GM23248 (cell line): Measurements from ENCODE around the gene ZNF76. TPM values are rescaled to one million over a fixed set of nuclear protein-coding genes. Genes with fewer than 3 reads are reported as not detected.
A peak's percentile ranks its signal among the peaks of the same experiment; 100 is the strongest.

Source experiments
- DNase-seq: peaks from one replicate; pipeline ENCODE4 v3.0.0-alpha.2; 2015
- H2AFZ ChIP-seq: fragments of 200-600 bp; sonication (generic); 2 replicates; pipeline ENCODE4 v1.6.1; 2016; ENCODE audit warnings: antibody characterized with exemption
- H3F3A ChIP-seq: fragments of 200-600 bp; sonication (generic); 2 replicates; pipeline ENCODE4 v1.6.1; 2016; ENCODE audit warnings: mild to moderate bottlenecking, antibody characterized with exemption, mixed run types; ENCODE audit not compliant: insufficient read depth
- H3K27ac ChIP-seq: fragments of 200-600 bp; sonication (generic); 2 replicates; pipeline ENCODE4 v1.5.1; 2016; ENCODE audit warnings: mild to moderate bottlenecking
- H3K27me3 ChIP-seq: fragments of 200-600 bp; sonication (generic); replicated peaks from 2 replicates; pipeline ENCODE4 v1.6.1; 2016; ENCODE audit warnings: mild to moderate bottlenecking; ENCODE audit not compliant: insufficient read depth
- H3K36me3 ChIP-seq: fragments of 200-600 bp; sonication (generic); 2 replicates; pipeline ENCODE4 v1.6.1; 2016; ENCODE audit warnings: low read depth, mild to moderate bottlenecking
- H3K4me1 ChIP-seq: fragments of 200-600 bp; sonication (generic); 2 replicates; pipeline ENCODE4 v1.6.1; 2016; ENCODE audit warnings: mild to moderate bottlenecking; ENCODE audit not compliant: insufficient read depth
- H3K4me2 ChIP-seq: fragments of 200-600 bp; sonication (generic); one replicate; pipeline ENCODE4 v1.6.1; 2016; ENCODE audit warnings: mild to moderate bottlenecking; ENCODE audit not compliant: unreplicated experiment
- H3K4me3 ChIP-seq: fragments of 200-600 bp; sonication (generic); 2 replicates; pipeline ENCODE4 v1.5.1; 2016; ENCODE audit warnings: mild to moderate bottlenecking
- H3K79me2 ChIP-seq: fragments of 200-600 bp; sonication (generic); 2 replicates; pipeline ENCODE4 v1.6.1; 2016; ENCODE audit warnings: mild to moderate bottlenecking; ENCODE audit not compliant: insufficient read depth
- H3K9ac ChIP-seq: fragments of 200-600 bp; sonication (generic); 2 replicates; pipeline ENCODE4 v1.6.1; 2016; ENCODE audit warnings: mild to moderate bottlenecking
- H3K9me2 ChIP-seq: fragments of 200-600 bp; sonication (generic); 2 replicates; pipeline ENCODE4 v1.6.1; 2016; ENCODE audit warnings: mixed run types, mild to moderate bottlenecking, moderate library complexity; ENCODE audit not compliant: insufficient read depth
- H3K9me3 ChIP-seq: fragments of 200-600 bp; sonication (generic); one replicate; pipeline ENCODE4 v1.6.1; 2017; ENCODE audit warnings: low read depth
- H4K20me1 ChIP-seq: fragments of 200-600 bp; sonication (generic); 2 replicates; pipeline ENCODE4 v1.6.0; 2016; ENCODE audit not compliant: insufficient read depth
- EZH2 ChIP-seq: fragments of 200-600 bp; sonication (generic); IDR thresholded peaks from 2 replicates; pipeline ENCODE4 v1.6.1; 2018; ENCODE audit warnings: antibody characterized with exemption, mild to moderate bottlenecking; ENCODE audit not compliant: insufficient read depth, poor library complexity, severe bottlenecking
- EZH2phosphoT487 ChIP-seq: fragments of 200-600 bp; sonication (generic); IDR thresholded peaks from 2 replicates; pipeline ENCODE4 v1.6.1; 2018; ENCODE audit warnings: antibody characterized with exemption, moderate library complexity, mild to moderate bottlenecking, low read depth; ENCODE audit not compliant: insufficient read depth
- WGBS, 2 experiments: methylation state at CpG; one replicate each; pipeline ENCODE4 v1.1.6; 2015 to 2017; ENCODE audit warnings: low lambda C conversion rate in 2 of 2, low coverage in 1 of 2; ENCODE audit errors: missing lambda C conversion rate in 2 of 2; 5-methylcytosine and 5-hydroxymethylcytosine counted together
- in situ Hi-C: fragments of 300-500 bp; cut with MboI; formaldehyde crosslinking; loops from 2 replicates; pipeline ENCODE4 v1.15.0; 2020
- polyA plus RNA-seq: library from polyadenylated mRNA; unstranded; fragments of >200 nt; fragmentation: Nextera tagmentation; extraction: Ambion mirVana; gene quantifications from 2 replicates; pipeline ENCODE4 v1.2.1, GENCODE V29; 2016
- total RNA-seq: library from RNA; depleted of rRNA; stranded (reverse); fragments of >200 nt; shearing (Covaris generic); gene quantifications from 2 replicates; pipeline ENCODE4 v1.2.3, GENCODE V29; 2014

ZNF76 gene
- total and polyA plus RNA-seq, 2 experiments from 2014 or later = 14.3 to 15.9 TPM

- Histone ChIP-seq H3K4me2 (no peak overlapping the region), H2AFZ (no peak overlapping the region), H3F3A (peaks cover 22% of the 10 kb centered on the region)
Observed at GRCh38 chr6:35218456-35218855, 41.1 kb upstream of the ZNF76 start.

GRCh38 chr6:35219683-35220326 is 39.7 kb upstream of the ZNF76 start:
- no peaks in the 10 kb centered on the region for H3K27me3 ChIP-seq
- H3K9ac ChIP-seq = no peak overlapping the region
- TF ChIP-seq EZH2phosphoT487 = no peak
- no peak for TF ChIP-seq EZH2
- no peak overlapping the region for H2AFZ ChIP-seq
- in situ Hi-C loops = no loop called here
- peaks cover 98% of the 10 kb centered on the region for H3K79me2 ChIP-seq
- H3K9me2 ChIP-seq = no peaks in the 10 kb centered on the region
- no peak overlapping the region for H3K27ac ChIP-seq
- no peak overlapping the region for H3K4me2 ChIP-seq
- 58 to 65% methylated on average over 4 of the region's 4 CpGs for WGBS, 2 experiments
- peaks cover 22% of the 10 kb centered on the region for H3F3A ChIP-seq
- peaks cover 34% of the 10 kb centered on the region for H3K4me1 ChIP-seq
- peak; percentile 26 for DNase-seq
- H3K4me3 ChIP-seq = no peak overlapping the region
- no peaks in the 10 kb centered on the region for H4K20me1 ChIP-seq
- H3K9me3 ChIP-seq = no peaks in the 10 kb centered on the region
- H3K36me3 ChIP-seq = no peaks in the 10 kb centered on the region

More at GRCh38 chr6:35218456-35218855, 41.1 kb upstream of the ZNF76 start:
- no peak for DNase-seq
- no peak overlapping the region for H3K4me3 ChIP-seq
- 78 to 79% methylated on average over 4 of the region's 4 CpGs for WGBS, 2 experiments
- no peaks in the 10 kb centered on the region for H3K9me3 ChIP-seq
- no peak overlapping the region for H3K9ac ChIP-seq
- peaks cover 89% of the 10 kb centered on the region for H3K79me2 ChIP-seq
- no peaks in the 10 kb centered on the region for H3K36me3 ChIP-seq
- no peak for TF ChIP-seq EZH2phosphoT487
- no peak for TF ChIP-seq EZH2
- no peaks in the 10 kb centered on the region for H3K9me2 ChIP-seq
- peaks cover 34% of the 10 kb centered on the region for H3K4me1 ChIP-seq
- no peaks in the 10 kb centered on the region for H4K20me1 ChIP-seq
- no peaks in the 10 kb centered on the region for H3K27me3 ChIP-seq
- in situ Hi-C loops = no loop called here
- peak overlapping the region; percentile 34 for H3K27ac ChIP-seq

DNA sequence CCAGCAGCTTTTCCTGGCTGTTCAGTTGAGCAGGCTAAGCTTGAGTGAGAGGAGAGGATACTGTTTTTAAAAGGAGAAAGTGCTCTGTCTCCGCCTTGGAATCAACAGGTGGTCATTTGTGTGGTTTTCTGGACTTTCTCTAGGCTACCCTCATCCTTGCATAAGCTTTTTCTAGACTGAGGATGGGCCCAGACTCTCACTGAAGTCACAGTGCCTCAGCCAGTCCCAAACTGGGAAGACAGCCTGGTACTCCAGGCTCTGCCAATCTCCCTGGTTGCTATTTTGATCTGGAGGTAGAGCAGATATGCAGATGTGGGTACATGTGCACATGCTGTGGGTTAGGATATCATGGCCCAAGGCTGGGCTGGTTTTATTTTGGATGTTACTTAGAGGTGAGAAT is 38.8 kb upstream of the ZNF76 start:
- Histone ChIP-seq H4K20me1 (no peaks in the 10 kb centered on the region), H3K36me3 (no peaks in the 10 kb centered on the region), H3K27me3 (no peaks in the 10 kb centered on the region), H3K9me2 (no peaks in the 10 kb centered on the region), H3K4me2 (no peak overlapping the region), H3K4me3 (no peak overlapping the region), H3K79me2 (peaks cover 90% of the 10 kb centered on the region), H3K27ac (no peak overlapping the region), H3K4me1 (peaks cover 28% of the 10 kb centered on the region), H3F3A (peaks cover 21% of the 10 kb centered on the region), H2AFZ (no peak overlapping the region), H3K9me3 (no peaks in the 10 kb centered on the region), H3K9ac (no peak overlapping the region)
- TF ChIP-seq EZH2phosphoT487 (no peak), EZH2 (no peak)
- 93 to 100% methylated on average over 1 of the region's 1 CpG for WGBS, 2 experiments
- in situ Hi-C loops = no loop called here
- no peak for DNase-seq

DNA sequence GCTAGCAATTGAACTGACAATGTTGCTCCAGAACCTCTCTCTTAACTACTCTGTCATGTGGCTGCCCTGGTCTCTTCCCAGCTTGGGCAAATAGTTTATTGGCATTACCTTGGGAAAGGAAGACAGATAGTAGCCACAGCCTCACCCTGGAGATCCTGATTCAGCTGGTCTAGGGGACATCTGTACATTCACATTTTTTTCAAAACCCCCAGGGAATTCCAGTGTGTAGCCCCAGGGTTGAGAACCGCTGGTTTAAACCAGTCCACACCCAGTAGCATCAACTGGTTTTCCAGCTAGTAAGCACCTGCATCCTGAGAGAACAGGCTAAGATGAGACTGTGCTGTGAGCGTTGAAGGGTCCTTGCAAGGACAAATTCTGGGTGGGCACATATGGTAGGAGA is 36.1 kb upstream of the ZNF76 start:
- Histone ChIP-seq H3K27ac (no peak overlapping the region), H4K20me1 (no peaks in the 10 kb centered on the region), H3K9me3 (no peaks in the 10 kb centered on the region), H3K4me1 (peaks cover 9% of the 10 kb centered on the region), H3K4me3 (no peak overlapping the region), H2AFZ (no peak overlapping the region), H3F3A (peaks cover 6% of the 10 kb centered on the region), H3K9me2 (no peaks in the 10 kb centered on the region), H3K4me2 (no peak overlapping the region), H3K79me2 (peaks cover 74% of the 10 kb centered on the region), H3K36me3 (no peaks in the 10 kb centered on the region), H3K9ac (no peak overlapping the region), H3K27me3 (no peaks in the 10 kb centered on the region)
- in situ Hi-C loops = no loop called here
- DNase-seq = no peak
- TF ChIP-seq EZH2phosphoT487 (no peak), EZH2 (no peak)
- WGBS, 2 experiments = 61 to 64% methylated on average over 2 of the region's 2 CpGs

DNA sequence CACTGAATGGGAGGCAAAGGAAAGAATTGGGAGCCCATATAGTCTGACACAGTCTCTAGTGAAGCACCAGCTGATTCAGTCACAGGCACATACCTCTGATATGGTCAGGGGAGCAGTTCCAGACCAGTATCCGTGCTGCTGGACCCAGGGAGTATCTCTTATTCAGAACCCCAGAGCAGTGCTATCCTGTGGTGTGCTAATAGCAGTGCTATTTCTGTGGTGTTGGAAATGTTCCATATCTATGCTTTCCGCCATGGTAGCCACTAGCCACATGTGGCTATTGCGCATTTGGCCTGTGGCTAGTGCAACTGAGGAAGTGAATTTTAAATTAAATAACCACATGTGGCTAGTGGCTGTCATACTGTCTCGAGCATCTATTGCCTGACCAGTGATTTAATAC is 34.8 kb upstream of the ZNF76 start:
- Histone ChIP-seq H3F3A (no peaks in the 10 kb centered on the region), H3K79me2 (peaks cover 64% of the 10 kb centered on the region), H3K27me3 (no peaks in the 10 kb centered on the region), H3K36me3 (no peaks in the 10 kb centered on the region), H3K4me1 (0 out of 2 replicates have a peak, but pooled peaks cover 5% of the 10 kb centered on the region), H3K27ac (no peak overlapping the region), H3K4me3 (no peak overlapping the region), H3K9me2 (no peaks in the 10 kb centered on the region), H4K20me1 (no peaks in the 10 kb centered on the region), H3K9me3 (no peaks in the 10 kb centered on the region), H3K4me2 (no peak overlapping the region), H2AFZ (no peak overlapping the region), H3K9ac (no peak overlapping the region)
- DNase-seq = no peak
- WGBS, 2 experiments = 84 to 86% methylated on average over 4 of the region's 4 CpGs
- TF ChIP-seq EZH2phosphoT487 (no peak), EZH2 (no peak)
- in situ Hi-C loops = no loop called here
